ENCODE data around the gene ACOX3.

ACOX3 gene

GRCh38 chr4:8332891-8333331 lies 107.6 kb downstream of the ACOX3 start:
- DNase-seq, result no peak

GRCh38 chr4:8332038-8332857 lies 108.3 kb downstream of the ACOX3 start:
- DNase-seq, result no peak

GRCh38 chr4:8331575-8331955 lies 109.0 kb downstream of the ACOX3 start:
- DNase-seq, result no peak

- DNase-seq, result no peak
Observed at GRCh38 chr4:8330821-8331574, 109.5 kb downstream of the ACOX3 start.

GRCh38 chr4:8329859-8330761 lies 110.4 kb downstream of the ACOX3 start:
- DNase-seq, result no peak

- no peak for DNase-seq
Observed at GRCh38 chr4:8329560-8329858, 111.0 kb downstream of the ACOX3 start.

- DNase-seq, result no peak
Observed at GRCh38 chr4:8328866-8329559, 111.5 kb downstream of the ACOX3 start.

GRCh38 chr4:8328456-8328855 lies 112.1 kb downstream of the ACOX3 start:
- DNase-seq, result no peak

GRCh38 chr4:8326206-8326605 lies 114.3 kb downstream of the ACOX3 start:
- DNase-seq, result no peak

- DNase-seq, result no peak
Observed at GRCh38 chr4:8325291-8325973, 115.1 kb downstream of the ACOX3 start.

GRCh38 chr4:8324640-8325239 lies 115.8 kb downstream of the ACOX3 start:
- DNase-seq, result no peak

GRCh38 chr4:8323947-8324555 lies 116.5 kb downstream of the ACOX3 start:
- no peak for DNase-seq

GRCh38 chr4:8322794-8323704 lies 117.5 kb downstream of the ACOX3 start:
- DNase-seq, result no peak

- DNase-seq, result no peak
Observed at GRCh38 chr4:8321771-8322170, 118.8 kb downstream of the ACOX3 start.

GRCh38 chr4:8321220-8321619 lies 119.3 kb downstream of the ACOX3 start:
- DNase-seq, result no peak

GRCh38 chr4:8320386-8320750 lies 120.2 kb downstream of the ACOX3 start:
- no peak for DNase-seq

GRCh38 chr4:8319731-8320385 lies 120.7 kb downstream of the ACOX3 start:
- no peak for DNase-seq

GRCh38 chr4:8319061-8319460 lies 121.5 kb downstream of the ACOX3 start:
- no peak for DNase-seq

- no peak for DNase-seq
Observed at GRCh38 chr4:8318509-8318908, 122.0 kb downstream of the ACOX3 start.

- DNase-seq, result no peak
Observed at GRCh38 chr4:8317474-8317873, 123.0 kb downstream of the ACOX3 start.
